ENCODE results near the gene MKI67.

MKI67 gene

GRCh38 chr10:128055061-128055868 lies 71.0 kb downstream of the MKI67 start:
- DNase-seq (ENCODE audit: low read depth) = no peak
- TF ChIP-seq, protein P1, sequence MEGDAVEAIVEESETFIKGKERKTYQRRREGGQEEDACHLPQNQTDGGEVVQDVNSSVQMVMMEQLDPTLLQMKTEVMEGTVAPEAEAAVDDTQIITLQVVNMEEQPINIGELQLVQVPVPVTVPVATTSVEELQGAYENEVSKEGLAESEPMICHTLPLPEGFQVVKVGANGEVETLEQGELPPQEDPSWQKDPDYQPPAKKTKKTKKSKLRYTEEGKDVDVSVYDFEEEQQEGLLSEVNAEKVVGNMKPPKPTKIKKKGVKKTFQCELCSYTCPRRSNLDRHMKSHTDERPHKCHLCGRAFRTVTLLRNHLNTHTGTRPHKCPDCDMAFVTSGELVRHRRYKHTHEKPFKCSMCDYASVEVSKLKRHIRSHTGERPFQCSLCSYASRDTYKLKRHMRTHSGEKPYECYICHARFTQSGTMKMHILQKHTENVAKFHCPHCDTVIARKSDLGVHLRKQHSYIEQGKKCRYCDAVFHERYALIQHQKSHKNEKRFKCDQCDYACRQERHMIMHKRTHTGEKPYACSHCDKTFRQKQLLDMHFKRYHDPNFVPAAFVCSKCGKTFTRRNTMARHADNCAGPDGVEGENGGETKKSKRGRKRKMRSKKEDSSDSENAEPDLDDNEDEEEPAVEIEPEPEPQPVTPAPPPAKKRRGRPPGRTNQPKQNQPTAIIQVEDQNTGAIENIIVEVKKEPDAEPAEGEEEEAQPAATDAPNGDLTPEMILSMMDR (conservative IDR thresholded peaks at IDR 0.05; ENCODE audit: low read depth, low read length) = no peak
- H3K4me3 ChIP-seq (ENCODE audit: low read length) = no peak overlapping the region

GRCh38 chr10:128054163-128054970 lies 71.9 kb downstream of the MKI67 start:
- H3K4me3 ChIP-seq (ENCODE audit: low read length) = no peak overlapping the region
- TF ChIP-seq, protein P1 (conservative IDR thresholded peaks at IDR 0.05; ENCODE audit: low read depth, low read length) = no peak
- DNase-seq (ENCODE audit: low read depth) = no peak

- TF ChIP-seq, protein P1 (conservative IDR thresholded peaks at IDR 0.05; ENCODE audit: low read depth, low read length) = no peak
- no peak overlapping the region for H3K4me3 ChIP-seq (ENCODE audit: low read length)
- DNase-seq (ENCODE audit: low read depth) = no peak
Measured at GRCh38 chr10:128053356-128053755, 72.9 kb downstream of the MKI67 start.

GRCh38 chr10:128052696-128053095 lies 73.5 kb downstream of the MKI67 start:
- no peak overlapping the region for H3K4me3 ChIP-seq (ENCODE audit: low read length)

GRCh38 chr10:128051548-128051947 lies 74.7 kb downstream of the MKI67 start:
- DNase-seq (ENCODE audit: low read depth) = no peak
- no peak overlapping the region for H3K4me3 ChIP-seq (ENCODE audit: low read length)
- TF ChIP-seq, protein P1 (conservative IDR thresholded peaks at IDR 0.05; ENCODE audit: low read depth, low read length) = no peak

More at GRCh38 chr10:128052696-128053095, 73.5 kb downstream of the MKI67 start:
- no peak for DNase-seq (ENCODE audit: low read depth)
- TF ChIP-seq, protein P1 (conservative IDR thresholded peaks at IDR 0.05; ENCODE audit: low read depth, low read length) = no peak

DNA sequence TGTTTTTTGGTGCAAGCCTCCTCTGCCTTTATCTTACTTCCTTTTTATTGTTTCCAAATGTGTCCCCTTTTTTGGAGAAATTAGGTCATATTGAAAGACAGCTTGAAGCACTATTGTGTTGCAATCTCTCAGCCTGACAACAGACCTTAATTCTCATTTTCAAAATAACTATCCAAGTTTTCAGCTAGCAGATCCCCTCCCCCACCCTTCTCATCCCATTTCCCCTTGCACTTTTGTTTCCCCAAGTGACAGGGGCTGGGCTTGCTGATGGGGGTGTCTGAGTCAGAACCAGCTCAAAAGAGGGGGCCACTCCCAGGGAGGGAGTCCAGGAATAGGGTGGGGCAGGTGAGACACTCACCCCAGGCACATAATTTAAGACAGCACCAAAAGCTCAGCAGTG lies 75.3 kb downstream of the MKI67 start:
- DNase-seq (ENCODE audit: low read depth) = no peak
- TF ChIP-seq, protein P1 (conservative IDR thresholded peaks at IDR 0.05; ENCODE audit: low read depth, low read length) = no peak
- no peak overlapping the region for H3K4me3 ChIP-seq (ENCODE audit: low read length)

All from retinal pigment epithelial cell (primary cell).